ENCODE results near the gene CCDC183. TPM values are rescaled to one million over a fixed set of nuclear protein-coding genes. Genes with fewer than 3 reads are reported as not detected.

The CCDC183 gene
- total RNA-seq, 1 experiment from 2014 or later = 1.1 TPM

DNA sequence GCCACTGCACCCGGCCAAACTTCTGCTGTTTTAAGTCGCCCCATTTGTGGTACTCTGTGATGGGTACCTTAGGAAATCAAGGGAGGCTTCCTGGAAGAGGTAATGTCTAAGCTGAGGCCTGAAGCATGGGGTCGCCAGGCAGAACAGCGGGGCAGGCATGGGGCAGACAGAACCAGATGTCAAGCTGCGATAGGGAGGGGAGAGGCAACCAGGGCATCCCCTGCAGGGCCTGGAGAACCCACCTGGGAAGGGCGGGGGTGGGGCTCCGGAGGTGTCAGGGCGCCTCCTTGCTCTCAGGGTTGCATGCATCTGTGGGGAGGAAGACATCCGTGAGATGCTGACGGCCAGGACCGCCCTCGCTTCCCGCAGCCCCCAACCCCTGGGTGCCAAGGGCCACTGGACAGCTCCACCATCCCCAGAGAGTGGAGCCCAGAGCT lies 34.6 kb upstream of the CCDC183 start:
- Histone ChIP-seq H2BK5ac (ENCODE audit: insufficient read length, low read length) (no peak overlapping the region), H2AK5ac (ENCODE audit: insufficient read length, low read length) (no peak overlapping the region), H3K4me1 (ENCODE audit: insufficient read depth, low read length) (no peaks in the 10 kb centered on the region), H3K9ac (ENCODE audit: extremely low read depth, insufficient read length, low read length) (no peak overlapping the region), H3K4ac (ENCODE audit: low read depth, low read length) (no peak overlapping the region), H2BK12ac (ENCODE audit: insufficient read length, low read depth, low read length) (no peak overlapping the region), H4K20me1 (ENCODE audit: control insufficient read depth, insufficient read depth, insufficient read length) (no peaks in the 10 kb centered on the region), H2BK120ac (ENCODE audit: low read depth, low read length, poor library complexity, severe bottlenecking) (no peak overlapping the region), H3K27ac (ENCODE audit: insufficient read length, low read depth, low read length) (no peak overlapping the region), H2AFZ (ENCODE audit: low read length) (no peak overlapping the region), H3K23ac (ENCODE audit: insufficient read length, low read depth, low read length) (no peak overlapping the region), H3K79me2 (ENCODE audit: insufficient read depth, low read length) (no peaks in the 10 kb centered on the region), H3K4me2 (ENCODE audit: insufficient read depth, insufficient read length, low read length) (no peak overlapping the region), H3K23me2 (ENCODE audit: insufficient read length, low read depth, low read length, poor library complexity, severe bottlenecking) (no peaks in the 10 kb centered on the region), H3K56ac (ENCODE audit: insufficient read length, low read depth, low read length) (no peak overlapping the region), H3K79me1 (ENCODE audit: insufficient read depth, low read depth, low read length, poor library complexity, severe bottlenecking) (no peaks in the 10 kb centered on the region), H2BK20ac (ENCODE audit: low read depth, low read length, poor library complexity, severe bottlenecking) (no peak overlapping the region), H3K18ac (ENCODE audit: insufficient read length, low read depth, low read length) (no peak overlapping the region), H4K5ac (ENCODE audit: insufficient read length, low read depth, low read length) (no peak overlapping the region), H4K91ac (ENCODE audit: insufficient read length, low read depth, low read length) (no peak overlapping the region), H4K8ac (replicated peaks; ENCODE audit: insufficient read length, low read depth, low read length) (no peak overlapping the region), H3K14ac (ENCODE audit: insufficient read depth, low read length) (no peak overlapping the region), H2BK15ac (ENCODE audit: low read depth, low read length) (no peak overlapping the region), H3K27me3 (ENCODE audit: insufficient read depth, low read length) (no peaks in the 10 kb centered on the region), H3T11ph (ENCODE audit: low read length) (no peak overlapping the region), H3K9me3 (ENCODE audit: control insufficient read depth, low read depth, low read length) (no peaks in the 10 kb centered on the region)
- Mint-ChIP-seq H3K4me3 (no peak overlapping the region; a peak in 1 of 5 replicates), H3K9me3 (no peaks in the 10 kb centered on the region), H3K27me3 (ENCODE audit: low read depth) (peaks cover 2% of the 10 kb centered on the region; the same call in 1 of the 2 replicates), H3K27ac (no peak overlapping the region), H3K4me1 (peaks cover 12 to 28% of the 10 kb centered on the region in 2 experiments; a peak in 3 of 4 replicates), H3K36me3 (ENCODE audit: insufficient read depth in 1 of 3, low read depth in 3 of 3) (no peaks in the 10 kb centered on the region)
- peak; percentile 29 for DNase-seq
- TF ChIP-seq CTCF (conservative IDR thresholded peaks at IDR 0.05) = no peak
- WGBS (ENCODE audit: extremely low coverage, insufficient read length, low lambda C conversion rate) = no CpG with 5 or more reads among the region's 13 CpGs
